PC-9 (cell line): Measurements from ENCODE around the gene PPIL6.

Source experiments
- CTCF ChIP-seq: fragments of 200-600 bp; sonication (generic); conservative IDR thresholded peaks from 2 replicates; pipeline ENCODE4 v1.6.1; 2017; ENCODE audit warnings: mixed run types, antibody characterized with exemption, mild to moderate bottlenecking, moderate library complexity
- EZH2 ChIP-seq: fragments of 200-600 bp; sonication (generic); IDR thresholded peaks from 2 replicates; pipeline ENCODE4 v1.8.0; 2017; ENCODE audit warnings: antibody characterized with exemption, low read depth

- TF ChIP-seq CTCF (no peak), EZH2 (no peak)
Measured at GRCh38 chr6:109478841-109479624, 38.6 kb upstream of the PPIL6 start.
